Ishikawa (cell line): Measurements from ENCODE around the gene SATB2.

Experiments used
- CEBPB ChIP-seq: IDR thresholded peaks from 2 replicates; pipeline ENCODE4 v1.6.1; 2012
- CREB1 ChIP-seq: IDR thresholded peaks from 2 replicates; pipeline ENCODE4 v1.6.1; 2012; ENCODE audit warnings: low read depth
- EGR1 ChIP-seq: IDR thresholded peaks from 2 replicates; pipeline ENCODE4 v1.6.1; 2012
- EP300 ChIP-seq: IDR thresholded peaks from 2 replicates; pipeline ENCODE4 v1.6.1; 2012; ENCODE audit warnings: borderline replicate concordance
- FOXM1 ChIP-seq: IDR thresholded peaks from 2 replicates; pipeline ENCODE4 v1.6.1; 2012; ENCODE audit warnings: low read depth, borderline replicate concordance
- MAX ChIP-seq: IDR thresholded peaks from 2 replicates; pipeline ENCODE4 v1.6.1; 2012
- NFIC ChIP-seq: IDR thresholded peaks from 2 replicates; pipeline ENCODE4 v1.6.1; 2012
- RAD21 ChIP-seq: IDR thresholded peaks from 2 replicates; pipeline ENCODE4 v1.6.1; 2012; ENCODE audit warnings: low read depth
- REST ChIP-seq: IDR thresholded peaks from 2 replicates; pipeline ENCODE4 v1.6.1; 2012; ENCODE audit warnings: low read depth, mild to moderate bottlenecking
- TAF1 ChIP-seq: IDR thresholded peaks from 2 replicates; pipeline ENCODE4 v1.6.1; 2012; ENCODE audit warnings: low read depth, mild to moderate bottlenecking
- TCF12 ChIP-seq: IDR thresholded peaks from 2 replicates; pipeline ENCODE4 v1.6.1; 2012; ENCODE audit warnings: low read depth
- TEAD4 ChIP-seq: IDR thresholded peaks from 2 replicates; pipeline ENCODE4 v1.6.1; 2012
- USF1 ChIP-seq: IDR thresholded peaks from 2 replicates; pipeline ENCODE4 v1.6.1; 2012
- YY1 ChIP-seq: IDR thresholded peaks from 2 replicates; pipeline ENCODE4 v1.6.1; 2012; ENCODE audit warnings: low read depth
- ZBTB7A ChIP-seq: IDR thresholded peaks from 2 replicates; pipeline ENCODE4 v1.6.1; 2012; ENCODE audit warnings: low read depth

The SATB2 gene

GRCh38 chr2:199366406-199366805 lies 91.3 kb downstream of the SATB2 start:
- TF ChIP-seq TCF12 (no peak), MAX (no peak), ZBTB7A (no peak), RAD21 (no peak), TAF1 (no peak), TEAD4 (no peak), FOXM1 (no peak), YY1 (no peak), REST (no peak), NFIC (no peak)

- no peak for TF ChIP-seq REST
- no peak for TF ChIP-seq TEAD4
- TF ChIP-seq TAF1: no peak
- TF ChIP-seq YY1: no peak
- no peak for TF ChIP-seq CREB1
- no peak for TF ChIP-seq EP300
- TF ChIP-seq RAD21: no peak
- no peak for TF ChIP-seq MAX
- TF ChIP-seq USF1: no peak
- TF ChIP-seq CEBPB: no peak
- TF ChIP-seq NFIC: no peak
- no peak for TF ChIP-seq FOXM1
Observed at GRCh38 chr2:199364153-199364552, 93.6 kb downstream of the SATB2 start.

GRCh38 chr2:199356412-199356811 lies 101.3 kb downstream of the SATB2 start:
- TF ChIP-seq CEBPB: no peak
- no peak for TF ChIP-seq CREB1
- no peak for TF ChIP-seq MAX
- no peak for TF ChIP-seq EP300
- no peak for TF ChIP-seq EGR1
- no peak for TF ChIP-seq YY1
- TF ChIP-seq FOXM1: no peak
- TF ChIP-seq TAF1: no peak
- TF ChIP-seq TEAD4: no peak
- TF ChIP-seq RAD21: no peak
- no peak for TF ChIP-seq REST
- TF ChIP-seq TCF12: no peak
- no peak for TF ChIP-seq USF1
- no peak for TF ChIP-seq NFIC
- no peak for TF ChIP-seq ZBTB7A

GRCh38 chr2:199348871-199349270 lies 108.9 kb downstream of the SATB2 start:
- no peak for TF ChIP-seq YY1
- TF ChIP-seq MAX: no peak
- TF ChIP-seq TAF1: no peak
- TF ChIP-seq REST: no peak
- no peak for TF ChIP-seq FOXM1
